Measurements from ENCODE around the gene KCNG3.

DNA sequence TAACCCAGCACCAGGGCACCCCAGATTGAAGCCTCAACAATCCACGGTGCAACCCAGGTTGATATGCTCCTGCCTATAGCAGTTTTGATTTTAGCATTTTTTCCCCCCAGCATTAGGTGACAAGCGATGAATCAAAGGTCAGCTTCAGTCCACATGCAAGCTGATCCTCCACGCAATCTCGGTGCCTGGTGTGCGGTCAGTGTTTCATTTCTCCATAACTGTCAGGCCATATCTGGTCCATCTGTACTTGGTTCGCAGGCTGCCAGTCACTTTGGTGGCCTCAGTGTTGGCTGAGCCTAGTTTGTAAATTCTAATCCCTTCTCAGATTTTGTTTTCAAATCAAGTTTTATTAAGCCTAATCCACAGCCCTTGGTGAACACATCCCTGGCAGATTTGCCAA is 30.2 kb downstream of the KCNG3 start:
- TF ChIP-seq, protein P1, sequence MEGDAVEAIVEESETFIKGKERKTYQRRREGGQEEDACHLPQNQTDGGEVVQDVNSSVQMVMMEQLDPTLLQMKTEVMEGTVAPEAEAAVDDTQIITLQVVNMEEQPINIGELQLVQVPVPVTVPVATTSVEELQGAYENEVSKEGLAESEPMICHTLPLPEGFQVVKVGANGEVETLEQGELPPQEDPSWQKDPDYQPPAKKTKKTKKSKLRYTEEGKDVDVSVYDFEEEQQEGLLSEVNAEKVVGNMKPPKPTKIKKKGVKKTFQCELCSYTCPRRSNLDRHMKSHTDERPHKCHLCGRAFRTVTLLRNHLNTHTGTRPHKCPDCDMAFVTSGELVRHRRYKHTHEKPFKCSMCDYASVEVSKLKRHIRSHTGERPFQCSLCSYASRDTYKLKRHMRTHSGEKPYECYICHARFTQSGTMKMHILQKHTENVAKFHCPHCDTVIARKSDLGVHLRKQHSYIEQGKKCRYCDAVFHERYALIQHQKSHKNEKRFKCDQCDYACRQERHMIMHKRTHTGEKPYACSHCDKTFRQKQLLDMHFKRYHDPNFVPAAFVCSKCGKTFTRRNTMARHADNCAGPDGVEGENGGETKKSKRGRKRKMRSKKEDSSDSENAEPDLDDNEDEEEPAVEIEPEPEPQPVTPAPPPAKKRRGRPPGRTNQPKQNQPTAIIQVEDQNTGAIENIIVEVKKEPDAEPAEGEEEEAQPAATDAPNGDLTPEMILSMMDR (IDR thresholded peaks at IDR 0.05) = no peak
- no peak for TF ChIP-seq POLR2A (IDR thresholded peaks at IDR 0.05)

Data from Peyer's patch (tissue), 4 donors.